HG02970 (cell line): Measurements from ENCODE around the gene HEG1.

Experiments
- ATAC-seq: cut with Tn5 transposase; IDR thresholded peaks from one replicate; pipeline ENCODE4 v1.9.1; 2021; ENCODE audit warnings: mild to moderate bottlenecking, moderate library complexity, moderate number of reproducible peaks; ENCODE audit not compliant: unreplicated experiment, low FRiP score

The HEG1 gene

GRCh38 chr3:124923833-124924232 lies 132.0 kb downstream of the HEG1 start:
- no peak for ATAC-seq

DNA sequence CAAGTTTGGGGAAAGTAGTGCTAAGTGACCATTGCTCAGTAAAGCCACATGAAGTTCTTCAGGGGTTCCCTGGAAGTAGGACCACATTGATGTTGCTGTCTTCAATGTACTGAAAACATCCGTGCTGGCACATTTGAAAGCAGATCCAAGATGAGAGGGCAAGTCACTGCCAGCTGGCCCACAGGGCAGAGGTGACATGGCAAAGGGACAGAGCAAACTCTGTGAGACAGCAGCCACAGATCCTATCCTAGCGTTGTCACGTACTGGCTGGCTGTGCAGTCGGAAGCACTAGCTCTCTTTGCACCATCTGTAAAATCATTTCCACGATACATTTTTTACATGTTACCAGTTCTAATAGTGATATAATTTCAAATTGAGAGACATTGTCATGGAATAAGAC lies 135.1 kb downstream of the HEG1 start:
- ATAC-seq: no peak

DNA sequence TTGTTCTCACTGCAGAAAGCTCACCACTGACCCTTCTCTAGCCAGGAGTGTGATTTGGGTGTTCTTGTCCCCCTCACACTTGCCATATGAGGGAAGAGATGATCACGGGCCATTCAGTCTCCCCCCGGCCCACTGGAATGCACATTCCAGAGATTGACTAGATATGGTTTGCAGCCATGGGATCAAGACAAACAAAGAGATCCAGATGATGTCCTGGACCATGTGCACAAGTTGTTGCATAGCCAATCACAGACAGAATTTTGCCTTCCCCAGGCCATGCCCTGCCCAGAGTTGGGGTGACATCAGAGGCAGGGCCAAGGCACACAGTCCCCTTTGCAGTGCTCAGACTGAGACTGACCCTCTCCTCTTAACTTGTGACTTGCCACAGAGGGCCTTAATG lies 136.0 kb downstream of the HEG1 start:
- ATAC-seq: no peak

DNA sequence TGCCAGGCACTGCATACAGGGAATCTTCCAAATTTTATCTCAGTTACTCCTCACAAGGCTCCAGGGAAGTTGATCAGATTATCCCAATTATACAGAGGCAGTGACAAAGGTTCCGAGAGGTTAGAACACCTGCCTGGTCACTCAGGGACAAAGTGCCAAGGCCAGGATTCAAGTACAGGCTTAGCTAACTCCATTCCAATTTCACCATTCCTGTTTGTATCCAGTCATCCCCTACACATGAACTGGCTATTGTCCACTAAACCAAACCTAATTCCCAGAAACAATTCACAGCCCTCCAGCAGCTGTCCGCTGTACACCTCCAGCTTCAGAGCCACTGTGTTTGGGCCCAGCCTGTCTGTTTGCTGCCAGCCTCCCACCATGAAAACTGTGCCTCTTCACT lies 137.3 kb downstream of the HEG1 start:
- ATAC-seq: no peak

DNA sequence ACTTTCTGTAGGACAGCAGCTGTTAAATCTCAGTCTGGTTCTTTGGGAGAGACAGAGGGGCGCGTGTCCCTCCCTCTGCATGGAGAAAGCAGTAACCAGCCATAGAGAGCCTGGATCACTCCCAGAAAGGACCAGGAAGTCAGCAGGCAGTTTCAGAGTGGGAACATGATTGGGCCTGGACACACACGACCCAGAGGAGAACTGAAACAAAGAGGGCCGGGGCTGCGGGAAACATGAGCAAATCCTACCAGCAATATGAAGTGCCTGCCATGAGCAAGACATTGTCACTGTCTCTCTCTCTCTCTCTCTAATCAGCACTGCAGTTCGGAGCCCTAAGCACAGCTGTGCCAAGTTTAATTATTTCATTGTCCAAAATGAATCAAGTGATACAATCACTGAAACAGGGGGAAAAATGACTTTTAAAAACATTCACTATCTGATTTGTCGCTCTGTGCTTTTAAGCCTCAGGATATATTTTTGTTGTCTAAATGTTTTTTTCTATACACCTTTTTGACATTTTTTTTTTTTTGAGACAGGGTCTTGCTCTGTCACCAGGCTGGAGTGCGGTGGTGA lies 138.9 kb downstream of the HEG1 start:
- ATAC-seq: no peak
